SK-N-SH treated with all-trans-retinoic acid at 6 μM for 48 hours (cell line): ENCODE data around the gene CHMP1A.

Experiments
- ATAC-seq: fragments of 200-7000 bp; cut with Tn5 transposase; 3 replicates; pipeline ENCODE4 v1.9.1; 2020; ENCODE audit warnings: mild to moderate bottlenecking, moderate library complexity
- ARNTL ChIP-seq: fragments of 450-650 bp; formaldehyde crosslinking; IDR thresholded peaks from 2 replicates; pipeline ENCODE4 v1.5.0; 2020; ENCODE audit warnings: low read depth, mild to moderate bottlenecking, moderate library complexity, borderline replicate concordance
- BACH2 ChIP-seq: fragments of 250-450 bp; sonication (Bioruptor Pico); IDR thresholded peaks from 2 replicates; pipeline ENCODE4 v1.9.0; 2021; ENCODE audit warnings: mild to moderate bottlenecking, borderline replicate concordance
- CSDC2 ChIP-seq: fragments of 250-450 bp; sonication (Bioruptor Pico); IDR thresholded peaks from 2 replicates; pipeline ENCODE4 v1.5.0; 2020; ENCODE audit warnings: mild to moderate bottlenecking, moderate library complexity
- ESRRG ChIP-seq: fragments of 250-450 bp; sonication (Bioruptor Pico); IDR thresholded peaks from 2 replicates; pipeline ENCODE4 v1.6.1; 2021; ENCODE audit warnings: mild to moderate bottlenecking
- GLIS3 ChIP-seq: fragments of 250-450 bp; sonication (Bioruptor Pico); IDR thresholded peaks from 2 replicates; pipeline ENCODE4 v1.5.0; 2020; ENCODE audit warnings: mild to moderate bottlenecking, moderate library complexity
- ISL1 ChIP-seq: fragments of 250-450 bp; sonication (Bioruptor Pico); IDR thresholded peaks from 2 replicates; pipeline ENCODE4 v2.1.2; 2022; ENCODE audit warnings: mild to moderate bottlenecking, moderate library complexity
- OSR1 ChIP-seq: fragments of 250-450 bp; sonication (Bioruptor Pico); IDR thresholded peaks from 2 replicates; pipeline ENCODE4 v1.8.0; 2022; ENCODE audit warnings: moderate library complexity, mild to moderate bottlenecking, inconsistent platforms
- PPARA ChIP-seq: fragments of 250-450 bp; sonication (Bioruptor Pico); IDR thresholded peaks from 2 replicates; pipeline ENCODE4 v1.5.0; 2020; ENCODE audit warnings: mild to moderate bottlenecking, borderline replicate concordance
- RARB ChIP-seq: fragments of 250-450 bp; sonication (Bioruptor Pico); IDR thresholded peaks from 2 replicates; pipeline ENCODE4 v1.8.0; 2021; ENCODE audit warnings: mild to moderate bottlenecking, moderate library complexity
- SNAI2 ChIP-seq: fragments of 250-450 bp; sonication (Bioruptor Pico); IDR thresholded peaks from 2 replicates; pipeline ENCODE4 v1.5.0; 2020; ENCODE audit warnings: mild to moderate bottlenecking, moderate library complexity
- TOX ChIP-seq: fragments of 250-450 bp; sonication (Bioruptor Pico); IDR thresholded peaks from 2 replicates; pipeline ENCODE4 v1.8.0; 2021; ENCODE audit warnings: mild to moderate bottlenecking, moderate library complexity, borderline replicate concordance
- ZC3H10 ChIP-seq: fragments of 250-450 bp; sonication (Bioruptor Pico); IDR thresholded peaks from 2 replicates; pipeline ENCODE4 v1.5.1; 2021; ENCODE audit warnings: mild to moderate bottlenecking, moderate library complexity
- ZFP3 ChIP-seq: fragments of 250-450 bp; sonication (Bioruptor Pico); IDR thresholded peaks from 2 replicates; pipeline ENCODE4 v1.5.0; 2020; ENCODE audit warnings: mild to moderate bottlenecking, moderate library complexity
- ZFP30 ChIP-seq: fragments of 450-650 bp; formaldehyde crosslinking; IDR thresholded peaks from 2 replicates; pipeline ENCODE4 v1.5.0; 2022; ENCODE audit warnings: mild to moderate bottlenecking, moderate library complexity
- ZNF8 ChIP-seq: fragments of 450-650 bp; formaldehyde crosslinking; IDR thresholded peaks from 2 replicates; pipeline ENCODE4 v1.5.0; 2020; ENCODE audit warnings: mild to moderate bottlenecking, moderate library complexity
- TF ChIP-seq, protein P1 (sequence below): fragments of 250-450 bp; sonication (Bioruptor Pico); IDR thresholded peaks from 2 replicates; pipeline ENCODE4 v1.5.0; 2020; ENCODE audit warnings: mild to moderate bottlenecking, moderate library complexity
- TF ChIP-seq, protein P2 (sequence below): fragments of 250-450 bp; sonication (Bioruptor Pico); IDR thresholded peaks from 2 replicates; pipeline ENCODE4 v1.5.1; 2021; ENCODE audit warnings: mild to moderate bottlenecking, moderate library complexity
- TF ChIP-seq, protein P3 (sequence below): fragments of 250-450 bp; sonication (Bioruptor Pico); IDR thresholded peaks from 2 replicates; pipeline ENCODE4 v1.5.1; 2020; ENCODE audit warnings: low read depth, mild to moderate bottlenecking, moderate library complexity
- TF ChIP-seq, protein P4 (sequence below): fragments of 250-450 bp; sonication (Bioruptor Pico); IDR thresholded peaks from 2 replicates; pipeline ENCODE4 v1.8.0; 2021; ENCODE audit warnings: low read depth, mild to moderate bottlenecking, moderate library complexity, borderline replicate concordance
- TF ChIP-seq, protein P5 (sequence below): fragments of 250-450 bp; sonication (Bioruptor Pico); IDR thresholded peaks from 2 replicates; pipeline ENCODE4 v1.8.0; 2020; ENCODE audit warnings: mild to moderate bottlenecking, moderate library complexity, borderline replicate concordance

CHMP1A gene

DNA sequence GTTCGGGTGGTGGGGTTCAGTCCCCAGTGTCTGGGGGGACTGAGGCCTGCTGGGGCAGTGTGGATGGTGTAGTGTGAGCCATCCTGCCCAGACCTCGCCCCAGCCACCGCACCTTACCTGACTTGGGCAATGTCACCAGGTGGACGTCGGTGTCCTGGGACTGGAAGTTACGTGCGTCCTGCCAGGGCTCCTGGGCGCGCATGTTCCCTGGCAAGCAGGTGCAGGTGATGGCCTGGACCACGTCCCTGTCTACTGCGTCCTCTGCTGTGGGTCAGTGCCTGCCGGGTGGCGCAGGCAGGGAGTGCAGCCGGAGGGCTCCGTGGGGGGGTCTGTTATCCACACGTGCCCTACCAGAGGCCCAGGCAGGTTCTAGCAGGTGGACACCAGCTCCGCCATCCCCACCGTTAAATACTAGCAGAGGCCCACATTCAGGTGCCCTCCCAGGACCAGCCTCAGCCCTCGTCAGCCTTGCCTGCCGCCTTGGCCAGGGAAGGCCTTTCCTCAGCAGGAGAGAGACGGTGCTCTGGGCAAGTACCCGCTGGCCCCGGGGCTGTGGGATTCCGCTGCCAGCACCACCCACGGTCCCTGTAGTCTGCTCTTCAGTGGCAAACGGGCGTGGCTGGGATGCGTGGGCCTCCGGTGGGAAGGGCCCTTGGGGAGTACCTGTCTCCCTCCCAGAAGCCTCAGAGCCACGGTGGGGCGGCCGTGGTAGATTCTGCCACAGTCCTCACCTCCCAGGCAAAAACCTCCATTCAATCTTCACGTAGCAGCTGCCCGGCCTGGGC, 52.1 kb downstream of the CHMP1A start (continued):
- TF ChIP-seq, protein P1, sequence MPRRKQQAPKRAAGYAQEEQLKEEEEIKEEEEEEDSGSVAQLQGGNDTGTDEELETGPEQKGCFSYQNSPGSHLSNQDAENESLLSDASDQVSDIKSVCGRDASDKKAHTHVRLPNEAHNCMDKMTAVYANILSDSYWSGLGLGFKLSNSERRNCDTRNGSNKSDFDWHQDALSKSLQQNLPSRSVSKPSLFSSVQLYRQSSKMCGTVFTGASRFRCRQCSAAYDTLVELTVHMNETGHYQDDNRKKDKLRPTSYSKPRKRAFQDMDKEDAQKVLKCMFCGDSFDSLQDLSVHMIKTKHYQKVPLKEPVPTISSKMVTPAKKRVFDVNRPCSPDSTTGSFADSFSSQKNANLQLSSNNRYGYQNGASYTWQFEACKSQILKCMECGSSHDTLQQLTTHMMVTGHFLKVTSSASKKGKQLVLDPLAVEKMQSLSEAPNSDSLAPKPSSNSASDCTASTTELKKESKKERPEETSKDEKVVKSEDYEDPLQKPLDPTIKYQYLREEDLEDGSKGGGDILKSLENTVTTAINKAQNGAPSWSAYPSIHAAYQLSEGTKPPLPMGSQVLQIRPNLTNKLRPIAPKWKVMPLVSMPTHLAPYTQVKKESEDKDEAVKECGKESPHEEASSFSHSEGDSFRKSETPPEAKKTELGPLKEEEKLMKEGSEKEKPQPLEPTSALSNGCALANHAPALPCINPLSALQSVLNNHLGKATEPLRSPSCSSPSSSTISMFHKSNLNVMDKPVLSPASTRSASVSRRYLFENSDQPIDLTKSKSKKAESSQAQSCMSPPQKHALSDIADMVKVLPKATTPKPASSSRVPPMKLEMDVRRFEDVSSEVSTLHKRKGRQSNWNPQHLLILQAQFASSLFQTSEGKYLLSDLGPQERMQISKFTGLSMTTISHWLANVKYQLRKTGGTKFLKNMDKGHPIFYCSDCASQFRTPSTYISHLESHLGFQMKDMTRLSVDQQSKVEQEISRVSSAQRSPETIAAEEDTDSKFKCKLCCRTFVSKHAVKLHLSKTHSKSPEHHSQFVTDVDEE (CRISPR knock-in tag), result no peak
- no peak for TF ChIP-seq PPARA (CRISPR knock-in tag)
- TF ChIP-seq TOX (CRISPR knock-in tag), result no peak
- TF ChIP-seq GLIS3 (CRISPR knock-in tag), result no peak
- TF ChIP-seq, protein P2, sequence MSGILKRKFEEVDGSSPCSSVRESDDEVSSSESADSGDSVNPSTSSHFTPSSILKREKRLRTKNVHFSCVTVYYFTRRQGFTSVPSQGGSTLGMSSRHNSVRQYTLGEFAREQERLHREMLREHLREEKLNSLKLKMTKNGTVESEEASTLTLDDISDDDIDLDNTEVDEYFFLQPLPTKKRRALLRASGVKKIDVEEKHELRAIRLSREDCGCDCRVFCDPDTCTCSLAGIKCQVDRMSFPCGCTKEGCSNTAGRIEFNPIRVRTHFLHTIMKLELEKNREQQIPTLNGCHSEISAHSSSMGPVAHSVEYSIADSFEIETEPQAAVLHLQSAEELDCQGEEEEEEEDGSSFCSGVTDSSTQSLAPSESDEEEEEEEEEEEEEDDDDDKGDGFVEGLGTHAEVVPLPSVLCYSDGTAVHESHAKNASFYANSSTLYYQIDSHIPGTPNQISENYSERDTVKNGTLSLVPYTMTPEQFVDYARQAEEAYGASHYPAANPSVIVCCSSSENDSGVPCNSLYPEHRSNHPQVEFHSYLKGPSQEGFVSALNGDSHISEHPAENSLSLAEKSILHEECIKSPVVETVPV (CRISPR knock-in tag), result no peak

DNA sequence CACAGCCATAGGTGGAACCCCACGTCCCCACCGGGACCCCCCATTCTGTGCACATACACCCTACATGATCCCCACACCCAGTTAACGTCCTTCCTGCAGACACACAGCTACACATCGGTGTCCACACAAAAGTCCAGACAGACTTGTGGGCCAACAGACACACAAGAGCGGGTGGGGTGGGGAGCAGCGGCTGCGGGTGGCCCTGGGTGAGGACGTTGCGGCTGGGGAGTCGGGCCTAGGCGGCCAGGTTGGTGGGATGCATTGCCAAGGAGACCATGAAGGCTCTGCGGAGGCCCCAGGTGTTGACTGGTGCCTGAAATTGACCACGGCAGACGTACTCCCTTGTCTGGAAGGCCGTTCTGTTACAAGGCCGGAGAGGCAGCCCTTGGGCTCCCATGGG, 52.7 kb downstream of the CHMP1A start:
- TF ChIP-seq ISL1 (CRISPR knock-in tag) (no peak), PPARA (CRISPR knock-in tag) (no peak), ARNTL (CRISPR knock-in tag) (no peak), ZC3H10 (CRISPR knock-in tag) (no peak), ZFP3 (CRISPR knock-in tag) (no peak), ZFP30 (no peak), SNAI2 (CRISPR knock-in tag) (no peak), CSDC2 (CRISPR knock-in tag) (no peak), GLIS3 (CRISPR knock-in tag) (no peak), ESRRG (CRISPR knock-in tag) (no peak), TOX (CRISPR knock-in tag) (no peak), OSR1 (no peak), RARB (no peak), ZNF8 (CRISPR knock-in tag) (no peak), BACH2 (CRISPR knock-in tag) (no peak)
- TF ChIP-seq, protein P2 (CRISPR knock-in tag), result no peak
- TF ChIP-seq, protein P3, sequence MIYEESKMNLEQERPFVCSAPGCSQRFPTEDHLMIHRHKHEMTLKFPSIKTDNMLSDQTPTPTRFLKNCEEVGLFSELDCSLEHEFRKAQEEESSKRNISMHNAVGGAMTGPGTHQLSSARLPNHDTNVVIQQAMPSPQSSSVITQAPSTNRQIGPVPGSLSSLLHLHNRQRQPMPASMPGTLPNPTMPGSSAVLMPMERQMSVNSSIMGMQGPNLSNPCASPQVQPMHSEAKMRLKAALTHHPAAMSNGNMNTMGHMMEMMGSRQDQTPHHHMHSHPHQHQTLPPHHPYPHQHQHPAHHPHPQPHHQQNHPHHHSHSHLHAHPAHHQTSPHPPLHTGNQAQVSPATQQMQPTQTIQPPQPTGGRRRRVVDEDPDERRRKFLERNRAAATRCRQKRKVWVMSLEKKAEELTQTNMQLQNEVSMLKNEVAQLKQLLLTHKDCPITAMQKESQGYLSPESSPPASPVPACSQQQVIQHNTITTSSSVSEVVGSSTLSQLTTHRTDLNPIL (CRISPR knock-in tag), result no peak
- TF ChIP-seq, protein P1 (CRISPR knock-in tag), result no peak
- TF ChIP-seq, protein P4, sequence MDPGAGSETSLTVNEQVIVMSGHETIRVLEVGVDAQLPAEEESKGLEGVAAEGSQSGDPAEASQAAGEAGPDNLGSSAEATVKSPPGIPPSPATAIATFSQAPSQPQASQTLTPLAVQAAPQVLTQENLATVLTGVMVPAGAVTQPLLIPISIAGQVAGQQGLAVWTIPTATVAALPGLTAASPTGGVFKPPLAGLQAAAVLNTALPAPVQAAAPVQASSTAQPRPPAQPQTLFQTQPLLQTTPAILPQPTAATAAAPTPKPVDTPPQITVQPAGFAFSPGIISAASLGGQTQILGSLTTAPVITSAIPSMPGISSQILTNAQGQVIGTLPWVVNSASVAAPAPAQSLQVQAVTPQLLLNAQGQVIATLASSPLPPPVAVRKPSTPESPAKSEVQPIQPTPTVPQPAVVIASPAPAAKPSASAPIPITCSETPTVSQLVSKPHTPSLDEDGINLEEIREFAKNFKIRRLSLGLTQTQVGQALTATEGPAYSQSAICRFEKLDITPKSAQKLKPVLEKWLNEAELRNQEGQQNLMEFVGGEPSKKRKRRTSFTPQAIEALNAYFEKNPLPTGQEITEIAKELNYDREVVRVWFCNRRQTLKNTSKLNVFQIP (CRISPR knock-in tag), result no peak
- TF ChIP-seq, protein P5, sequence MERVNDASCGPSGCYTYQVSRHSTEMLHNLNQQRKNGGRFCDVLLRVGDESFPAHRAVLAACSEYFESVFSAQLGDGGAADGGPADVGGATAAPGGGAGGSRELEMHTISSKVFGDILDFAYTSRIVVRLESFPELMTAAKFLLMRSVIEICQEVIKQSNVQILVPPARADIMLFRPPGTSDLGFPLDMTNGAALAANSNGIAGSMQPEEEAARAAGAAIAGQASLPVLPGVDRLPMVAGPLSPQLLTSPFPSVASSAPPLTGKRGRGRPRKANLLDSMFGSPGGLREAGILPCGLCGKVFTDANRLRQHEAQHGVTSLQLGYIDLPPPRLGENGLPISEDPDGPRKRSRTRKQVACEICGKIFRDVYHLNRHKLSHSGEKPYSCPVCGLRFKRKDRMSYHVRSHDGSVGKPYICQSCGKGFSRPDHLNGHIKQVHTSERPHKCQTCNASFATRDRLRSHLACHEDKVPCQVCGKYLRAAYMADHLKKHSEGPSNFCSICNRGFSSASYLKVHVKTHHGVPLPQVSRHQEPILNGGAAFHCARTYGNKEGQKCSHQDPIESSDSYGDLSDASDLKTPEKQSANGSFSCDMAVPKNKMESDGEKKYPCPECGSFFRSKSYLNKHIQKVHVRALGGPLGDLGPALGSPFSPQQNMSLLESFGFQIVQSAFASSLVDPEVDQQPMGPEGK, result no peak
- ATAC-seq, result no peak
